G401 (cell line): ENCODE measurements around the gene ERMP1. TPM values are rescaled to one million over a fixed set of nuclear protein-coding genes. Genes with fewer than 3 reads are reported as not detected.

Source experiments
- DNase-seq: peaks from one replicate; pipeline ENCODE4 v3.0.0-alpha.2; 2015; ENCODE audit warnings: low spot score
- in situ Hi-C: cut with HindIII; loops from 2 replicates; pipeline ENCODE4 v1.10.0; 2016; ENCODE audit warnings: low sequenced_read_pairs, mixed read lengths
- total RNA-seq: library from RNA; depleted of rRNA; stranded (reverse); fragments of >200 nt; shearing (Covaris generic); gene quantifications from 2 replicates; pipeline ENCODE4 v1.2.3, GENCODE V29; 2014

ERMP1 gene
- total RNA-seq, 1 experiment from 2014 or later = 19.3 TPM

- no peak for DNase-seq
- in situ Hi-C loops = no loop called here
Measured at GRCh38 chr9:5858833-5859232, 25.9 kb upstream of the ERMP1 start.

- in situ Hi-C loops = no loop called here
Measured at GRCh38 chr9:5857928-5858327, 25.0 kb upstream of the ERMP1 start.

GRCh38 chr9:5854063-5854790, 21.3 kb upstream of the ERMP1 start:
- no peak for DNase-seq
- in situ Hi-C loops = no loop called here

More at GRCh38 chr9:5857928-5858327, 25.0 kb upstream of the ERMP1 start:
- DNase-seq = no peak

- in situ Hi-C loops = no loop called here
Measured at GRCh38 chr9:5853617-5854016, 20.7 kb upstream of the ERMP1 start.

GRCh38 chr9:5852987-5853386, 20.1 kb upstream of the ERMP1 start:
- DNase-seq = no peak
- in situ Hi-C loops = no loop called here

More at GRCh38 chr9:5853617-5854016, 20.7 kb upstream of the ERMP1 start:
- no peak for DNase-seq

GRCh38 chr9:5851445-5851844, 18.5 kb upstream of the ERMP1 start:
- DNase-seq = no peak
- in situ Hi-C loops = no loop called here

GRCh38 chr9:5850724-5851122, 17.8 kb upstream of the ERMP1 start:
- no peak for DNase-seq
- in situ Hi-C loops = no loop called here

- in situ Hi-C loops = no loop called here
- no peak for DNase-seq
Measured at GRCh38 chr9:5848372-5848882, 15.5 kb upstream of the ERMP1 start.

- DNase-seq = no peak
- in situ Hi-C loops = no loop called here
Measured at GRCh38 chr9:5846501-5846921, 13.6 kb upstream of the ERMP1 start.

- DNase-seq = no peak
- in situ Hi-C loops = no loop called here
Measured at GRCh38 chr9:5846096-5846495, 13.2 kb upstream of the ERMP1 start.

GRCh38 chr9:5845157-5845531, 12.2 kb upstream of the ERMP1 start:
- DNase-seq = no peak
- in situ Hi-C loops = no loop called here

GRCh38 chr9:5843794-5844471, 11.0 kb upstream of the ERMP1 start:
- in situ Hi-C loops = no loop called here
- no peak for DNase-seq

GRCh38 chr9:5842929-5843793, 10.2 kb upstream of the ERMP1 start:
- in situ Hi-C loops = no loop called here
- DNase-seq = no peak

GRCh38 chr9:5841771-5842573, 9.1 kb upstream of the ERMP1 start:
- in situ Hi-C loops = no loop called here
- DNase-seq = no peak

- DNase-seq = no peak
- in situ Hi-C loops = no loop called here
Measured at GRCh38 chr9:5840788-5841187, 7.9 kb upstream of the ERMP1 start.

GRCh38 chr9:5839572-5839902, 6.6 kb upstream of the ERMP1 start:
- DNase-seq = no peak
- in situ Hi-C loops = no loop called here

GRCh38 chr9:5838884-5839571, 6.1 kb upstream of the ERMP1 start:
- DNase-seq = no peak
- in situ Hi-C loops = no loop called here

GRCh38 chr9:5835808-5836207, 2.9 kb upstream of the ERMP1 start:
- no peak for DNase-seq
- in situ Hi-C loops = no loop called here
